ENCODE data around the gene UGGT1. TPM values are rescaled to one million over a fixed set of nuclear protein-coding genes. Genes with fewer than 3 reads are reported as not detected.
"Not testable (repeated sequence)": the region's sequence is repeated elsewhere in the genome, so short reads cannot be mapped to it uniquely, and the experiment has no call there.

The UGGT1 gene
- total RNA-seq, 1 donor from 2014 or later = 28.6 TPM

- DNase-seq (ENCODE audit: low spot score) = no peak
Observed at GRCh38 chr2:128115921-128116623, 25.1 kb downstream of the UGGT1 start.

- no peak for DNase-seq (ENCODE audit: low spot score)
Observed at GRCh38 chr2:128134573-128134972, 43.6 kb downstream of the UGGT1 start.

GRCh38 chr2:128137094-128137616 lies 46.2 kb downstream of the UGGT1 start:
- no peak for DNase-seq (ENCODE audit: low spot score)

GRCh38 chr2:128139624-128140023 lies 48.6 kb downstream of the UGGT1 start:
- no peak for DNase-seq (ENCODE audit: low spot score)

- DNase-seq (ENCODE audit: low spot score) = no peak
Observed at GRCh38 chr2:128145651-128146050, 54.7 kb downstream of the UGGT1 start.

GRCh38 chr2:128153786-128154185 lies 62.8 kb downstream of the UGGT1 start:
- DNase-seq (ENCODE audit: low spot score) = no peak

GRCh38 chr2:128154225-128154624 lies 63.2 kb downstream of the UGGT1 start:
- DNase-seq (ENCODE audit: low spot score) = no peak

GRCh38 chr2:128155970-128156369 lies 65.0 kb downstream of the UGGT1 start:
- no peak for DNase-seq (ENCODE audit: low spot score)

- no peak for DNase-seq (ENCODE audit: low spot score)
Observed at GRCh38 chr2:128156812-128157211, 65.8 kb downstream of the UGGT1 start.

- no peak for DNase-seq (ENCODE audit: low spot score)
Observed at GRCh38 chr2:128157644-128158043, 66.6 kb downstream of the UGGT1 start.

- DNase-seq (ENCODE audit: low spot score) = no peak
Observed at GRCh38 chr2:128158176-128158575, 67.2 kb downstream of the UGGT1 start.

- no peak for DNase-seq (ENCODE audit: low spot score)
Observed at GRCh38 chr2:128159437-128159836, 68.4 kb downstream of the UGGT1 start.

- DNase-seq (ENCODE audit: low spot score) = no peak
Observed at GRCh38 chr2:128160616-128161275, 69.7 kb downstream of the UGGT1 start.

GRCh38 chr2:128162266-128162665 lies 71.3 kb downstream of the UGGT1 start:
- no peak for DNase-seq (ENCODE audit: low spot score)

GRCh38 chr2:128164311-128164710 lies 73.3 kb downstream of the UGGT1 start:
- no peak for DNase-seq (ENCODE audit: low spot score)

GRCh38 chr2:128166746-128167353 lies 75.8 kb downstream of the UGGT1 start:
- no peak for DNase-seq (ENCODE audit: low spot score)

- DNase-seq (ENCODE audit: low spot score) = no peak
Observed at GRCh38 chr2:128169094-128169493, 78.1 kb downstream of the UGGT1 start.

- DNase-seq (ENCODE audit: low spot score) = peak; percentile 19
Observed at GRCh38 chr2:128169497-128169896, 78.5 kb downstream of the UGGT1 start.

GRCh38 chr2:128169933-128170709 lies 79.1 kb downstream of the UGGT1 start:
- DNase-seq (ENCODE audit: low spot score) = no peak

GRCh38 chr2:128170776-128171175 lies 79.8 kb downstream of the UGGT1 start:
- no peak for DNase-seq (ENCODE audit: low spot score)

GRCh38 chr2:128172191-128172590 lies 81.2 kb downstream of the UGGT1 start:
- no peak for DNase-seq (ENCODE audit: low spot score)

GRCh38 chr2:128174067-128174466 lies 83.1 kb downstream of the UGGT1 start:
- DNase-seq (ENCODE audit: low spot score) = not testable (repeated sequence)

All from umbilical cord (tissue), 2 donors.